Adipocyte (in vitro differentiated cells): ENCODE results near the gene ZSCAN26.
A peak's percentile ranks its signal among the peaks of the same experiment; 100 is the strongest.

Experiments used
- DNase-seq: peaks from one replicate; pipeline ENCODE4 v3.0.0-alpha.2; 2015; ENCODE audit warnings: low read depth
- H3K27me3 ChIP-seq: replicated peaks from 2 replicates; pipeline ENCODE4 v1.7.0; 2013; ENCODE audit warnings: mild to moderate bottlenecking, low read length, moderate library complexity; ENCODE audit not compliant: control insufficient read depth, insufficient read depth
- H3K36me3 ChIP-seq: 2 replicates; pipeline ENCODE4 v1.7.0; 2013; ENCODE audit warnings: low read length, mild to moderate bottlenecking, moderate library complexity; ENCODE audit not compliant: control insufficient read depth, insufficient read depth, severe bottlenecking
- H3K4me1 ChIP-seq: 2 replicates; pipeline ENCODE4 v1.7.0; 2013; ENCODE audit warnings: mild to moderate bottlenecking, low read length, moderate library complexity; ENCODE audit not compliant: control insufficient read depth, insufficient read depth
- H3K4me3 ChIP-seq: 2 replicates; pipeline ENCODE4 v1.7.0; 2013; ENCODE audit warnings: mild to moderate bottlenecking, low read length, moderate library complexity
- H3K9ac ChIP-seq: 2 replicates; pipeline ENCODE4 v1.7.0; 2013; ENCODE audit warnings: mild to moderate bottlenecking, low read length, moderate library complexity
- H3K9me3 ChIP-seq: 2 replicates; pipeline ENCODE4 v1.7.0; 2013; ENCODE audit warnings: mild to moderate bottlenecking, low read length, moderate library complexity; ENCODE audit not compliant: control insufficient read depth

ZSCAN26 gene

GRCh38 chr6:28323813-28324424, 57.0 kb downstream of the ZSCAN26 start:
- H3K4me3 ChIP-seq: no peak overlapping the region
- no peaks in the 10 kb centered on the region for H3K4me1 ChIP-seq
- DNase-seq: no peak
- no peak overlapping the region for H3K9ac ChIP-seq
- no peaks in the 10 kb centered on the region for H3K27me3 ChIP-seq
- peaks cover 41% of the 10 kb centered on the region for H3K9me3 ChIP-seq
- peaks cover 22% of the 10 kb centered on the region for H3K36me3 ChIP-seq

GRCh38 chr6:28326371-28326948, 59.5 kb downstream of the ZSCAN26 start:
- H3K36me3 ChIP-seq: peaks cover 22% of the 10 kb centered on the region
- H3K4me1 ChIP-seq: no peaks in the 10 kb centered on the region
- DNase-seq: no peak
- H3K9me3 ChIP-seq: peaks cover 41% of the 10 kb centered on the region
- H3K4me3 ChIP-seq: peak overlapping the region; percentile 44
- H3K9ac ChIP-seq: no peak overlapping the region
- no peaks in the 10 kb centered on the region for H3K27me3 ChIP-seq
